Osteoblast (primary cell): ENCODE data around the gene GPR148. TPM values are rescaled to one million over a fixed set of nuclear protein-coding genes. Genes with fewer than 3 reads are reported as not detected.

ENCODE experiments used
- DNase-seq: peaks from one replicate; pipeline ENCODE4 v3.0.0; 2011; ENCODE audit warnings: low spot score, mixed read lengths; ENCODE audit not compliant: insufficient read length; ENCODE audit errors: missing footprints
- H2AFZ ChIP-seq: 2 replicates; pipeline ENCODE4 v1.6.0; 2011; ENCODE audit warnings: mild to moderate bottlenecking, low read length
- H3K27ac ChIP-seq: 2 replicates; pipeline ENCODE4 v1.5.1; 2011; ENCODE audit warnings: mild to moderate bottlenecking, low read depth, low read length, moderate library complexity
- H3K27me3 ChIP-seq: 2 replicates; pipeline ENCODE4 v1.6.0; 2012; ENCODE audit warnings: mild to moderate bottlenecking, control low read depth, inconsistent platforms, low read length, moderate library complexity; ENCODE audit not compliant: insufficient read depth
- H3K36me3 ChIP-seq: 2 replicates; pipeline ENCODE4 v1.5.1; 2011; ENCODE audit warnings: mild to moderate bottlenecking, low read length, control low read depth, moderate library complexity; ENCODE audit not compliant: insufficient read depth
- H3K4me1 ChIP-seq: 2 replicates; pipeline ENCODE4 v1.5.1; 2011; ENCODE audit warnings: mild to moderate bottlenecking, low read length, control low read depth, moderate library complexity; ENCODE audit not compliant: insufficient read depth
- H3K4me2 ChIP-seq: 2 replicates; pipeline ENCODE4 v1.6.0; 2011; ENCODE audit warnings: mild to moderate bottlenecking, low read length; ENCODE audit not compliant: insufficient read depth
- H3K4me3 ChIP-seq: fragments of 200-600 bp; sonication (generic); 3 replicates; pipeline ENCODE4 v1.5.1; 2012; ENCODE audit warnings: mild to moderate bottlenecking, low read length, inconsistent platforms; ENCODE audit not compliant: insufficient read depth
- H3K79me2 ChIP-seq: 2 replicates; pipeline ENCODE4 v1.6.0; 2012; ENCODE audit warnings: mild to moderate bottlenecking, low read length, control low read depth, inconsistent platforms; ENCODE audit not compliant: insufficient read depth
- H3K9me3 ChIP-seq: 2 replicates; pipeline ENCODE4 v1.5.1; 2011; ENCODE audit warnings: low read depth, low read length, control low read depth
- H4K20me1 ChIP-seq: 2 replicates; pipeline ENCODE4 v1.6.0; 2012; ENCODE audit warnings: mild to moderate bottlenecking, low read length, control low read depth; ENCODE audit not compliant: insufficient read depth
- CTCF ChIP-seq: IDR thresholded peaks from 2 replicates; pipeline ENCODE4 v1.5.1; 2011; ENCODE audit warnings: mild to moderate bottlenecking, low read depth, low read length, moderate library complexity; ENCODE audit errors: extremely low read depth
- total RNA-seq: library from RNA; depleted of rRNA; stranded (reverse); fragments of >200 nt; gene quantifications from 2 replicates; pipeline ENCODE4 v1.2.3, GENCODE V29; 2012

Gene GPR148
- total RNA-seq, 1 donor: not detected

GRCh38 chr2:130743278-130743677 is 14.4 kb downstream of the GPR148 start:
- Histone ChIP-seq H3K4me1 (no peaks in the 10 kb centered on the region), H3K27me3 (no peaks in the 10 kb centered on the region), H3K27ac (no peak overlapping the region), H3K4me2 (no peak overlapping the region), H3K79me2 (no peaks in the 10 kb centered on the region), H3K36me3 (no peaks in the 10 kb centered on the region), H2AFZ (no peak overlapping the region), H4K20me1 (no peaks in the 10 kb centered on the region), H3K9me3 (no peaks in the 10 kb centered on the region), H3K4me3 (no peak overlapping the region)
- no peak for DNase-seq
- TF ChIP-seq CTCF: no peak

- Histone ChIP-seq H3K27me3 (no peaks in the 10 kb centered on the region), H3K4me3 (no peak overlapping the region), H2AFZ (no peak overlapping the region), H3K36me3 (no peaks in the 10 kb centered on the region), H3K27ac (no peak overlapping the region), H3K79me2 (no peaks in the 10 kb centered on the region), H3K9me3 (no peaks in the 10 kb centered on the region), H4K20me1 (no peaks in the 10 kb centered on the region), H3K4me2 (no peak overlapping the region), H3K4me1 (no peaks in the 10 kb centered on the region)
- no peak for TF ChIP-seq CTCF
- peak; percentile 69 for DNase-seq
Observed at GRCh38 chr2:130744287-130745117, 15.6 kb downstream of the GPR148 start.

GRCh38 chr2:130749078-130749477 is 20.2 kb downstream of the GPR148 start:
- Histone ChIP-seq H3K4me3 (no peak overlapping the region), H3K9me3 (no peaks in the 10 kb centered on the region), H3K4me1 (no peaks in the 10 kb centered on the region), H3K36me3 (no peaks in the 10 kb centered on the region), H4K20me1 (no peaks in the 10 kb centered on the region), H3K27ac (no peak overlapping the region), H3K27me3 (no peaks in the 10 kb centered on the region), H3K4me2 (no peak overlapping the region), H3K79me2 (no peaks in the 10 kb centered on the region), H2AFZ (no peak overlapping the region)
- no peak for TF ChIP-seq CTCF
- peak; percentile 48 for DNase-seq

GRCh38 chr2:130749641-130750040 is 20.8 kb downstream of the GPR148 start:
- Histone ChIP-seq H3K36me3 (no peaks in the 10 kb centered on the region), H3K9me3 (no peaks in the 10 kb centered on the region), H3K4me3 (no peak overlapping the region), H3K4me2 (no peak overlapping the region), H3K27me3 (no peaks in the 10 kb centered on the region), H3K27ac (no peak overlapping the region), H4K20me1 (no peaks in the 10 kb centered on the region), H3K4me1 (no peaks in the 10 kb centered on the region), H2AFZ (no peak overlapping the region), H3K79me2 (no peaks in the 10 kb centered on the region)
- no peak for TF ChIP-seq CTCF
- DNase-seq: peak; percentile 55
